Chondrocyte (in vitro differentiated cells): ENCODE measurements around the gene ANKS4B. TPM values are rescaled to one million over a fixed set of nuclear protein-coding genes. Genes with fewer than 3 reads are reported as not detected.
"Not testable (repeated sequence)": the region's sequence is repeated elsewhere in the genome, so short reads cannot be mapped to it uniquely, and the experiment has no call there.

Experiments
- DNase-seq: peaks from one replicate; pipeline ENCODE4 v3.0.0; 2021; ENCODE audit warnings: mixed read lengths, low spot score
- H3K27ac Mint-ChIP-seq: one replicate; pipeline ENCODE4 v1.8.0; 2021; ENCODE audit warnings: mild to moderate bottlenecking, moderate library complexity, mixed read lengths; ENCODE audit not compliant: unreplicated experiment
- H3K27me3 Mint-ChIP-seq: 2 replicates; pipeline ENCODE4 v1.8.0; 2021; ENCODE audit warnings: low read depth, mixed read lengths
- H3K36me3 Mint-ChIP-seq: 2 replicates; pipeline ENCODE4 v1.8.0; 2021; ENCODE audit warnings: low read depth, mixed read lengths
- H3K4me1 Mint-ChIP-seq: 2 replicates; pipeline ENCODE4 v1.8.0; 2021; ENCODE audit warnings: low read depth, mild to moderate bottlenecking, mixed read lengths
- H3K4me3 Mint-ChIP-seq: one replicate; pipeline ENCODE4 v1.8.0; 2021; ENCODE audit warnings: mild to moderate bottlenecking, moderate library complexity, mixed read lengths; ENCODE audit not compliant: unreplicated experiment
- H3K9me3 Mint-ChIP-seq: 2 replicates; pipeline ENCODE4 v1.8.0; 2021; ENCODE audit warnings: low read depth, mixed read lengths
- CTCF ChIP-seq: fragments of 200-600 bp; sonication (generic); IDR thresholded peaks from 2 replicates; pipeline ENCODE4 v1.5.0; 2021; ENCODE audit warnings: antibody characterized with exemption, mild to moderate bottlenecking, moderate library complexity
- total RNA-seq: library from RNA; stranded (reverse); gene quantifications from 3 replicates; pipeline ENCODE4 v1.2.1, GENCODE V29; 2021

Gene ANKS4B
- total RNA-seq, 1 donor from 2014 or later, result not detected

GRCh38 chr16:21267298-21267697, 33.8 kb downstream of the ANKS4B start:
- Mint-ChIP-seq H3K36me3 (no peaks in the 10 kb centered on the region), H3K9me3 (no peaks in the 10 kb centered on the region), H3K4me3 (no peak overlapping the region), H3K4me1 (peaks cover 9% of the 10 kb centered on the region), H3K27ac (no peak overlapping the region), H3K27me3 (peaks cover 10% of the 10 kb centered on the region)
- no peak for TF ChIP-seq CTCF
- no peak for DNase-seq

DNA sequence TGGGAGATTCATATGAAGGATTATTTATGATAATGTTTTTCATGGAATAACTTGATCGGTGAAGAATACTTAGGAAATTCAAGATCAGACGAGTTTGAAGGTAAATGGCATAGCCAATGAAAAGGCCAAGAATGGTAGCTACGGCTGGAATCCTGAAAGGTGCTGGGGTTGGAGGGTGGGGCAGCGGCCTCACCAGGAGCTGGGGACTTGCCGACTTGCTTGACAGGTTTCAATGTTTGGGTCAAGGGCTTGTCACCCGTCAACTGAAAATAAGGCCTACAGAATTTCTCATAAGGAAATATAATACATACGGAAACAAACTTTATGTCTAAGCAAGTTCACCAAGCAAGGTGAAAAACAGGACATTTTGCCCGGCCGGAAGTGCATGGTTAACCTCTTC, 34.7 kb downstream of the ANKS4B start:
- DNase-seq, result no peak
- no peak overlapping the region for H3K4me3 Mint-ChIP-seq
- no peaks in the 10 kb centered on the region for H3K9me3 Mint-ChIP-seq
- TF ChIP-seq CTCF, result no peak
- H3K4me1 Mint-ChIP-seq, result peaks cover 9% of the 10 kb centered on the region
- H3K27ac Mint-ChIP-seq, result no peak overlapping the region
- H3K27me3 Mint-ChIP-seq, result peaks cover 14% of the 10 kb centered on the region
- H3K36me3 Mint-ChIP-seq, result no peaks in the 10 kb centered on the region

DNA sequence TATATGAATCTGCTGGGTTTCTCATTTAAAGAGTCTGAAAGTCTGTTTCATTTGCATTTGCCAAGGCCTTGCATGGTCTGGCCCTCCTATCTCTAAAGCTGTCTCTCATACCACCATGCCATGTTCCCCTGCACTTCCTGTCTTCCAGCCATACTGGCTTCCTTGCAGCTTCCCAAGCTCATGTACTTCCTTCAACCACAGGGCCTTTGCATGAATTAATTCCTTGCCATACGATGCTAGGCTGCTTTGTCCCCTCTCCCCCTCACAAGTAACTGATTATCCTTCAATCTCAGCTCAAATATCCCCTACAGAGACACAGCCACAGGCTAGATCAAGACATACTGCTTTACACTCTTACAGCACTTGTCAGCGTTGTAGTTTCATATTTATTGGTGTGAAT, 38.8 kb downstream of the ANKS4B start:
- TF ChIP-seq CTCF, result no peak
- no peak for DNase-seq
- H3K36me3 Mint-ChIP-seq, result no peaks in the 10 kb centered on the region
- no peak overlapping the region for H3K27ac Mint-ChIP-seq
- H3K4me1 Mint-ChIP-seq, result no peaks in the 10 kb centered on the region
- no peak overlapping the region for H3K4me3 Mint-ChIP-seq
- H3K9me3 Mint-ChIP-seq, result no peaks in the 10 kb centered on the region
- H3K27me3 Mint-ChIP-seq, result peaks cover 47% of the 10 kb centered on the region

GRCh38 chr16:21272763-21273162, 39.3 kb downstream of the ANKS4B start:
- not testable (repeated sequence) for H3K4me3 Mint-ChIP-seq, H3K27ac Mint-ChIP-seq, H3K9me3 Mint-ChIP-seq, H3K36me3 Mint-ChIP-seq, DNase-seq, H3K4me1 Mint-ChIP-seq
- H3K27me3 Mint-ChIP-seq, result peaks cover 52% of the 10 kb centered on the region

DNA sequence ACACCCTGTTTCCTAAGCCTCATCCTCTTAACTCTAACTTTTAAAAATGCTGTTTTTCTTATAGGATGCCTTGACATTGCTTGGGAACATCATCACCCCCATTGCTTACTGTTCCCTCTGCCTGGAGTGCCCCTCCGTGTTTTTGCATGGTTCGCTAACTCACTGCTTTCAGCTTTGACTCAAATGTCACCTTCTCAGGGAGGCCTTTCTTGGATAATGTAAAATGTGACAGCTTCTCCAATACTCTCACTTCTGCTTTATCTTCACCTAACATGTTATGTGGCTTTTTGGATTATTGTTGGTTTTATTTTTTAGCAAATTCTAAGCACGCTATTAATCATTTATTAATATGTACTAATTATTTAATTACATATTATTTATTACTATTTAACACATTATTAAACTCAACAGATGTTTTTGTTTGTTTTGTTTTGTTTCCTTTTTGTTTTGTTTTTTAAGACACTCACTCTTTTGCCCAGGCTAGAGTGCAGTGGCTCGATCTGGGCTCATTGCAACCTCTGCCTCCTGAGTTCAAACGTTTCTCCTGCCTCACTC, 40.8 kb downstream of the ANKS4B start:
- H3K27me3 Mint-ChIP-seq, result peaks cover 62% of the 10 kb centered on the region
- DNase-seq, result no peak
- H3K9me3 Mint-ChIP-seq, result no peaks in the 10 kb centered on the region
- H3K4me3 Mint-ChIP-seq, result no peak overlapping the region
- no peak for TF ChIP-seq CTCF
- H3K36me3 Mint-ChIP-seq, result no peaks in the 10 kb centered on the region
- H3K4me1 Mint-ChIP-seq, result peaks cover 7% of the 10 kb centered on the region
- H3K27ac Mint-ChIP-seq, result no peak overlapping the region

DNA sequence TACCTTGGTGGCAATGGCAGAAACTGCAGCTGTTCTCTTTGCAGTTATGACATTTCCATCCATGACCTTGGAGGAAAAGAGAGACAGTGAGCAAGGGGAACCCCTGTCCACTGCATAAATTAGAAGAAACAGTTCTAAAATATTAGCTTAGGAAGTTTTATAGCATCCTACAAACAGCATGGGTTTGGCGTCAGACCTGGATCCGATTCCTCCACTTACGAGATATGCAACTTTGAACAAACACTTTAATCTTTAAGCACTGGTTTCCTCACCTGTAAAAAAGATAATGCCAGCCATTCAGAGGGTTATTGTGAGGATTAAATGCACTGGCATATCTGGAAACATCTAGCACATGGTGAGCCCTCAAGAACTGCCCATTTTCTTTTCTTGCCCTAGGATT, 42.0 kb downstream of the ANKS4B start:
- Mint-ChIP-seq H3K9me3 (no peaks in the 10 kb centered on the region), H3K4me1 (peaks cover 7% of the 10 kb centered on the region), H3K27me3 (peaks cover 70% of the 10 kb centered on the region), H3K36me3 (no peaks in the 10 kb centered on the region), H3K4me3 (no peak overlapping the region), H3K27ac (no peak overlapping the region)
- no peak for DNase-seq
- no peak for TF ChIP-seq CTCF
